Kidney (tissue), 14 donors: ENCODE results near the gene C3orf70. TPM values are rescaled to one million over a fixed set of nuclear protein-coding genes. Genes with fewer than 3 reads are reported as not detected.

Source experiments
- DNase-seq, 5 donors: peaks; one replicate each; pipeline ENCODE4 v3.0.0-alpha.2; 2013 to 2020
- FAIRE-seq: peaks from 2 replicates; lab custom pipeline; 2012; peaks lifted over from hg19 to GRCh38; lab: Jason Lieb, UNC
- H3K27ac ChIP-seq, 2 donors: one replicate each; pipeline ENCODE4 v1.7.0; 2013; ENCODE audit warnings: low read depth in 2 of 2, low read length in 2 of 2, inconsistent platforms in 1 of 2
- H3K27me3 ChIP-seq: one replicate; pipeline ENCODE4 v1.7.1; 2013; ENCODE audit warnings: low read length, inconsistent platforms; ENCODE audit not compliant: control insufficient read depth, insufficient read depth
- H3K36me3 ChIP-seq, 3 donors: one replicate each; pipeline versions ENCODE4 v1.7.0 to v1.7.1; 2013; ENCODE audit warnings: low read length in 3 of 3, control low read depth in 1 of 3, inconsistent platforms in 1 of 3; ENCODE audit not compliant: insufficient read depth in 3 of 3, control insufficient read depth in 2 of 3
- H3K4me1 ChIP-seq, 3 donors: one replicate each; pipeline versions ENCODE4 v1.7.0 to v1.7.1; 2013; ENCODE audit warnings: low read length in 3 of 3, inconsistent platforms in 1 of 3, low read depth in 1 of 3; ENCODE audit not compliant: control insufficient read depth in 2 of 3, insufficient read depth in 2 of 3
- H3K4me3 ChIP-seq, 3 donors: one replicate each; pipeline versions ENCODE4 v1.7.0 to v1.8.1; 2013; ENCODE audit warnings: low read length in 3 of 3, control low read depth in 1 of 3, inconsistent platforms in 1 of 3
- H3K9ac ChIP-seq, 3 donors: one replicate each; pipeline versions ENCODE4 v1.7.0 to v1.7.1; 2013; ENCODE audit warnings: low read length in 3 of 3, control low read depth in 1 of 3, inconsistent platforms in 1 of 3
- H3K9me3 ChIP-seq, 3 donors: one replicate each; pipeline versions ENCODE4 v1.7.0 to v1.7.1; 2013; ENCODE audit warnings: low read length in 3 of 3, control low read depth in 1 of 3, inconsistent platforms in 1 of 3; ENCODE audit not compliant: control insufficient read depth in 2 of 3, insufficient read depth in 1 of 3
- CTCF ChIP-seq: IDR thresholded peaks from 3 replicates; pipeline ENCODE4 v1.5.1; 2012; ENCODE audit warnings: mild to moderate bottlenecking, moderate library complexity, borderline replicate concordance; ENCODE audit not compliant: insufficient read depth; ENCODE audit errors: extremely low read depth
- intact Hi-C: fragments of 100-400 bp; cut with DNase I; formaldehyde crosslinking; loops from one replicate; pipeline ENCODE4 v1.11.1; 2022
- polyA plus RNA-seq: library from polyadenylated mRNA; stranded (reverse); fragments of 350-450 nt; fragmentation: Illumina TruSeq; extraction: RNeasy Lipid Tissue Mini Kit (QIAGEN cat#74804); gene quantifications from one replicate; pipeline ENCODE4 v1.2.3, GENCODE V29; 2014; ENCODE audit warnings: low read depth, low replicate concordance; ENCODE audit not compliant: insufficient read depth
- total RNA-seq: library from RNA; stranded (reverse); fragmentation: NEBNext Ultra II Directional; extraction: Animal tissue kit (Norgen Biotek cat#: 25700); gene quantifications from one replicate; pipeline ENCODE4 v1.2.1, GENCODE V29; 2021
- donor health status: control.
- donor health status: control.
- donor health status: control.
- donor health status: control.
- donor health status: control.
- donor health status: DM: yes; HTN: yes; CAD: no.
- donor health status: Normal renal cell carcinoma (clear cell type).

C3orf70 gene
- total and polyA plus RNA-seq, 2 donors from 2014 or later: 0.69 to 2.8 TPM

- H3K9ac ChIP-seq: no peak overlapping the region
- DNase-seq (no peak), FAIRE-seq (no peak)
- no peak for TF ChIP-seq CTCF
- H3K36me3 ChIP-seq: no peaks in the 10 kb centered on the region
- no peaks in the 10 kb centered on the region for H3K9me3 ChIP-seq
- no peak overlapping the region for H3K4me3 ChIP-seq
- intact Hi-C loops: no loop called here
- peaks cover 0 to 12% (median 2%) of the 10 kb centered on the region in 3 donors for H3K4me1 ChIP-seq
- no peak overlapping the region for H3K27ac ChIP-seq
- H3K27me3 ChIP-seq: no peaks in the 10 kb centered on the region
Observed at GRCh38 chr3:185041540-185041939, 111.3 kb downstream of the C3orf70 start.

- peaks cover 0 to 8% (median 0%) of the 10 kb centered on the region in 3 donors for H3K4me1 ChIP-seq
- intact Hi-C loops: no loop called here
- H3K9ac ChIP-seq: no peak overlapping the region
- no peak for TF ChIP-seq CTCF
- DNase-seq (no peak), FAIRE-seq (no peak)
- no peak overlapping the region for H3K4me3 ChIP-seq
- H3K9me3 ChIP-seq: no peaks in the 10 kb centered on the region
- no peak overlapping the region for H3K27ac ChIP-seq
- no peaks in the 10 kb centered on the region for H3K36me3 ChIP-seq
- H3K27me3 ChIP-seq: no peaks in the 10 kb centered on the region
Observed at GRCh38 chr3:185040425-185040824, 112.4 kb downstream of the C3orf70 start.

- H3K9me3 ChIP-seq: no peaks in the 10 kb centered on the region
Observed at GRCh38 chr3:185037801-185038200, 115.1 kb downstream of the C3orf70 start.

More at GRCh38 chr3:185037801-185038200, 115.1 kb downstream of the C3orf70 start:
- no peaks in the 10 kb centered on the region for H3K27me3 ChIP-seq
- FAIRE-seq (no peak), DNase-seq (no peak)
- no peak overlapping the region for H3K9ac ChIP-seq
- intact Hi-C loops: no loop called here
- H3K4me3 ChIP-seq: no peak overlapping the region
- H3K36me3 ChIP-seq: no peaks in the 10 kb centered on the region
- H3K27ac ChIP-seq: no peak overlapping the region
- TF ChIP-seq CTCF: no peak
- H3K4me1 ChIP-seq: no peaks in the 10 kb centered on the region
